H9 (cell line): ENCODE results near the gene SP6. TPM values are rescaled to one million over a fixed set of nuclear protein-coding genes. Genes with fewer than 3 reads are reported as not detected.
A peak's percentile ranks its signal among the peaks of the same experiment; 100 is the strongest.

Experiments
- DNase-seq: peaks from one replicate; pipeline ENCODE4 v3.0.0-alpha.2; 2017
- H2AFZ ChIP-seq: one replicate; pipeline ENCODE4 v1.6.1; 2013; ENCODE audit warnings: mild to moderate bottlenecking, low read length, control low read depth, moderate library complexity
- H2AK5ac ChIP-seq: 2 replicates; pipeline ENCODE4 v1.6.1; 2013; ENCODE audit warnings: low read length, control low read depth, mixed read lengths; ENCODE audit not compliant: insufficient read length
- H2BK120ac ChIP-seq: one replicate; pipeline ENCODE4 v1.6.1; 2013; ENCODE audit warnings: low read depth, mild to moderate bottlenecking, low read length, control low read depth, inconsistent platforms; ENCODE audit not compliant: poor library complexity, severe bottlenecking
- H2BK12ac ChIP-seq: 2 replicates; pipeline ENCODE4 v1.6.1; 2013; ENCODE audit warnings: low read length, control low read depth, mixed read lengths, low read depth; ENCODE audit not compliant: insufficient read length
- H2BK15ac ChIP-seq: 2 replicates; pipeline ENCODE4 v1.6.1; 2013; ENCODE audit warnings: low read depth, low read length, control low read depth
- H2BK20ac ChIP-seq: one replicate; pipeline ENCODE4 v1.6.1; 2013; ENCODE audit warnings: low read depth, mild to moderate bottlenecking, low read length, control low read depth, inconsistent platforms; ENCODE audit not compliant: poor library complexity, severe bottlenecking
- H2BK5ac ChIP-seq: 2 replicates; pipeline ENCODE4 v1.6.1; 2013; ENCODE audit warnings: low read length, control low read depth, mixed read lengths; ENCODE audit not compliant: insufficient read length
- H3K14ac ChIP-seq: 2 replicates; pipeline ENCODE4 v1.6.1; 2013; ENCODE audit warnings: low read length, control low read depth; ENCODE audit not compliant: insufficient read depth
- H3K18ac ChIP-seq: 2 replicates; pipeline ENCODE4 v1.6.1; 2013; ENCODE audit warnings: low read depth, mild to moderate bottlenecking, mixed read lengths, low read length, control low read depth; ENCODE audit not compliant: insufficient read length
- H3K23ac ChIP-seq: 2 replicates; pipeline ENCODE4 v1.6.1; 2013; ENCODE audit warnings: low read length, control low read depth, mixed read lengths, low read depth; ENCODE audit not compliant: insufficient read length
- H3K23me2 ChIP-seq: 2 replicates; pipeline ENCODE4 v1.6.1; 2013; ENCODE audit warnings: low read depth, mild to moderate bottlenecking, mixed read lengths, low read length, control low read depth; ENCODE audit not compliant: insufficient read length, poor library complexity, severe bottlenecking
- H3K27ac ChIP-seq: 2 replicates; pipeline ENCODE4 v1.5.1; 2013; ENCODE audit warnings: low read length, control low read depth, mixed read lengths, low read depth; ENCODE audit not compliant: insufficient read length
- H3K27me3 ChIP-seq: 2 replicates; pipeline ENCODE4 v1.6.1; 2013; ENCODE audit warnings: low read length, control low read depth, inconsistent platforms; ENCODE audit not compliant: insufficient read depth
- H3K4ac ChIP-seq: 2 replicates; pipeline ENCODE4 v1.6.1; 2013; ENCODE audit warnings: low read depth, mild to moderate bottlenecking, control low read depth, inconsistent platforms, low read length, moderate library complexity
- H3K4me1 ChIP-seq: 2 replicates; pipeline ENCODE4 v1.6.1; 2013; ENCODE audit warnings: low read length, control low read depth, inconsistent platforms; ENCODE audit not compliant: insufficient read depth
- H3K4me2 ChIP-seq: 2 replicates; pipeline ENCODE4 v1.6.1; 2013; ENCODE audit warnings: low read length, control low read depth, mixed read lengths; ENCODE audit not compliant: insufficient read length, insufficient read depth
- H3K56ac ChIP-seq: 2 replicates; pipeline ENCODE4 v1.6.1; 2013; ENCODE audit warnings: low read depth, mild to moderate bottlenecking, mixed read lengths, low read length, control low read depth; ENCODE audit not compliant: insufficient read length
- H3K79me1 ChIP-seq: 2 replicates; pipeline ENCODE4 v1.6.1; 2013; ENCODE audit warnings: low read depth, mild to moderate bottlenecking, moderate library complexity, low read length, control low read depth, inconsistent platforms; ENCODE audit not compliant: insufficient read depth, poor library complexity, severe bottlenecking
- H3K79me2 ChIP-seq: 2 replicates; pipeline ENCODE4 v1.6.1; 2013; ENCODE audit warnings: low read length, control low read depth, inconsistent platforms; ENCODE audit not compliant: insufficient read depth
- H3K9ac ChIP-seq: 2 replicates; pipeline ENCODE4 v1.6.1; 2013; ENCODE audit warnings: low read length, control low read depth, mixed read lengths; ENCODE audit not compliant: insufficient read length; ENCODE audit errors: extremely low read depth
- H3K9me3 ChIP-seq: one replicate; pipeline ENCODE4 v1.6.1; 2013; ENCODE audit warnings: low read depth, low read length, inconsistent platforms; ENCODE audit not compliant: control insufficient read depth
- H3T11ph ChIP-seq: one replicate; pipeline ENCODE4 v1.6.1; 2013; ENCODE audit warnings: mild to moderate bottlenecking, low read length, control low read depth, inconsistent platforms
- H4K20me1 ChIP-seq: one replicate; pipeline ENCODE4 v1.6.1; 2013; ENCODE audit not compliant: control insufficient read depth, insufficient read length, insufficient read depth
- H4K5ac ChIP-seq: 2 replicates; pipeline ENCODE4 v1.6.1; 2013; ENCODE audit warnings: low read depth, mild to moderate bottlenecking, mixed read lengths, low read length, control low read depth; ENCODE audit not compliant: insufficient read length
- H4K8ac ChIP-seq: replicated peaks from 2 replicates; pipeline ENCODE4 v1.6.1; 2013; ENCODE audit warnings: low read length, control low read depth, mixed read lengths, low read depth; ENCODE audit not compliant: insufficient read length
- H4K91ac ChIP-seq: 2 replicates; pipeline ENCODE4 v1.6.1; 2013; ENCODE audit warnings: low read depth, mild to moderate bottlenecking, moderate library complexity, mixed read lengths, low read length, control low read depth; ENCODE audit not compliant: insufficient read length
- H3K27ac Mint-ChIP-seq, 3 experiments: 2 replicates in 2 of 3; 3 replicates in 1 of 3; pipeline ENCODE4 v1.8.0; 2020 to 2021; ENCODE audit warnings: mixed read lengths in 3 of 3, mild to moderate bottlenecking in 1 of 3, moderate library complexity in 1 of 3
- H3K27me3 Mint-ChIP-seq: 2 replicates; pipeline ENCODE4 v1.8.0; 2021; ENCODE audit warnings: low read depth, mild to moderate bottlenecking, moderate library complexity, mixed read lengths
- H3K36me3 Mint-ChIP-seq, 3 experiments: 2 replicates in 2 of 3; 3 replicates in 1 of 3; pipeline ENCODE4 v1.8.0; 2020 to 2021; ENCODE audit warnings: low read depth in 3 of 3, mixed read lengths in 3 of 3; ENCODE audit not compliant: insufficient read depth in 1 of 3
- H3K4me1 Mint-ChIP-seq, 2 experiments: 2 replicates each; pipeline ENCODE4 v1.8.0; 2020; ENCODE audit warnings: mixed read lengths in 2 of 2
- H3K4me3 Mint-ChIP-seq, 2 experiments: 2 replicates in 1 of 2; 3 replicates in 1 of 2; pipeline ENCODE4 v1.8.0; 2020 to 2021; ENCODE audit warnings: mild to moderate bottlenecking in 2 of 2, mixed read lengths in 2 of 2, moderate library complexity in 1 of 2
- H3K9me3 Mint-ChIP-seq, 2 experiments: 2 replicates in 1 of 2; 3 replicates in 1 of 2; pipeline ENCODE4 v1.8.0; 2020; ENCODE audit warnings: mild to moderate bottlenecking in 2 of 2, mixed read lengths in 2 of 2, moderate library complexity in 1 of 2
- WGBS: extraction: QIAGEN DNeasy Blood & Tissue Kit; methylation state at CpG from one replicate; pipeline ENCODE4 v1.1.7; 2013; ENCODE audit warnings: missing lambda C conversion rate, low lambda C conversion rate, mixed read lengths; ENCODE audit not compliant: insufficient read length; ENCODE audit errors: extremely low coverage; 5-methylcytosine and 5-hydroxymethylcytosine counted together
- total RNA-seq: library from RNA; stranded (reverse); gene quantifications from 2 replicates; pipeline ENCODE4 v1.2.1, GENCODE V29; 2021
- TF ChIP-seq, protein P1 (sequence below): fragments of 200-600 bp; sonication (generic); conservative IDR thresholded peaks from 3 replicates; pipeline ENCODE4 v1.8.0; 2021; ENCODE audit warnings: antibody characterized with exemption, mild to moderate bottlenecking

Gene SP6
- total RNA-seq, 1 experiment from 2014 or later = 0.90 TPM

DNA sequence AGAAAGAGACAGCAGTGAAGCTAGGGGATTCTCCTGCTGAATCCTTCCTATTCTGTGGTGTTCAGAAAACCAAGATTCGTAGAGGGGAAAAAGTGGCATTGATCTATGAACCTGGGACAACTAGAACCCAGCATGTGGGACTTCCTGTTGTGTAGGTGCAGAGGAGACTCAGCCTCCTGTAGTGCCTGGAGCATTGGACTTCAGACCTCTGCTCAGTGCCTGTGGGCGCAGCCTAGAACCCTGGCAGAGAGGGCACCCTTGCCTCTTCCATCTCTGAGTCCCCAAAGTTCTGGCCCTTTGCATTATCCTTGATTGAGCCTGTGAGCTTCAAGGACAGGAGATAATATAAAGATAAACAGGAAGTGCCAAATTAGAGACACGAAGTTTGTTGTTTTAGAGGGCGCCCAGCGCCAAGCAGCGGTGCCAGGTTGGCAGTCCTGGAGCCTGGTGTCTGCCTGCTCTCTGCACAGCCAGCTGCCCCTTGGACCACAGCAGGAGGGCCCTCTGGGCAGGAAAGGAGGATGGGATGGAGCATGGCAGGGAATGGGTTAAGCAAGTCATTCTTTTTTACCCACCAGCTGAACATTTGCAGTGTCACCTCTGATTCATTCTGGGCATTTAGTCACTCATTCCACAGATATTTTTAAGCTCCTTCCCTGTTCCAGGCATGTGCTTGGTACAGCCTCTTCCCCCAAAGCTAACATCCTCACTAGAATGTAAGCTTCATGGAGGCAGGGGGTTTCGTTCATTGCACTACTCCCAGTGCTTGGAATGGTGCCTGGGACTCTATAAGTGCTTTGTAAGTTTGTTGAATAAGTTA lies 11.9 kb upstream of the SP6 start:
- Histone ChIP-seq H3K23me2 (no peaks in the 10 kb centered on the region), H3K27ac (no peak overlapping the region), H3T11ph (no peak overlapping the region), H3K79me1 (no peaks in the 10 kb centered on the region), H2BK20ac (no peak overlapping the region), H2AFZ (no peak overlapping the region), H2BK12ac (no peak overlapping the region), H3K14ac (no peak overlapping the region), H2AK5ac (no peak overlapping the region), H4K5ac (no peak overlapping the region), H3K4me1 (no peaks in the 10 kb centered on the region), H3K9ac (no peak overlapping the region), H3K4ac (no peak overlapping the region), H3K4me2 (no peak overlapping the region), H3K23ac (no peak overlapping the region), H4K20me1 (no peaks in the 10 kb centered on the region), H3K27me3 (no peaks in the 10 kb centered on the region; the same call in none of the 2 replicates), H3K9me3 (no peaks in the 10 kb centered on the region), H2BK15ac (no peak overlapping the region), H2BK120ac (no peak overlapping the region), H3K18ac (no peak overlapping the region), H3K79me2 (no peaks in the 10 kb centered on the region), H4K91ac (no peak overlapping the region), H4K8ac (no peak overlapping the region), H2BK5ac (no peak overlapping the region), H3K56ac (no peak overlapping the region)
- Mint-ChIP-seq H3K4me1 (peaks cover 6% of the 10 kb centered on the region in 2 experiments), H3K27ac (peak overlapping the region in 1 of 3 experiments; percentile 45; a peak in 1 of 7 replicates), H3K27me3 (peaks cover 66% of the 10 kb centered on the region), H3K9me3 (no peaks in the 10 kb centered on the region), H3K36me3 (no peaks in the 10 kb centered on the region), H3K4me3 (no peak overlapping the region)
- TF ChIP-seq, protein P1, sequence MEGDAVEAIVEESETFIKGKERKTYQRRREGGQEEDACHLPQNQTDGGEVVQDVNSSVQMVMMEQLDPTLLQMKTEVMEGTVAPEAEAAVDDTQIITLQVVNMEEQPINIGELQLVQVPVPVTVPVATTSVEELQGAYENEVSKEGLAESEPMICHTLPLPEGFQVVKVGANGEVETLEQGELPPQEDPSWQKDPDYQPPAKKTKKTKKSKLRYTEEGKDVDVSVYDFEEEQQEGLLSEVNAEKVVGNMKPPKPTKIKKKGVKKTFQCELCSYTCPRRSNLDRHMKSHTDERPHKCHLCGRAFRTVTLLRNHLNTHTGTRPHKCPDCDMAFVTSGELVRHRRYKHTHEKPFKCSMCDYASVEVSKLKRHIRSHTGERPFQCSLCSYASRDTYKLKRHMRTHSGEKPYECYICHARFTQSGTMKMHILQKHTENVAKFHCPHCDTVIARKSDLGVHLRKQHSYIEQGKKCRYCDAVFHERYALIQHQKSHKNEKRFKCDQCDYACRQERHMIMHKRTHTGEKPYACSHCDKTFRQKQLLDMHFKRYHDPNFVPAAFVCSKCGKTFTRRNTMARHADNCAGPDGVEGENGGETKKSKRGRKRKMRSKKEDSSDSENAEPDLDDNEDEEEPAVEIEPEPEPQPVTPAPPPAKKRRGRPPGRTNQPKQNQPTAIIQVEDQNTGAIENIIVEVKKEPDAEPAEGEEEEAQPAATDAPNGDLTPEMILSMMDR = no peak
- no peak for DNase-seq
- no CpG with 5 or more reads among the region's 7 CpGs for WGBS
